HG03432 (cell line): Measurements from ENCODE around the gene MEPE.
A peak's percentile ranks its signal among the peaks of the same experiment; 100 is the strongest.

Source experiments
- ATAC-seq: cut with Tn5 transposase; IDR thresholded peaks from one replicate; pipeline ENCODE4 v1.9.1; 2021; ENCODE audit warnings: mild to moderate bottlenecking, moderate library complexity; ENCODE audit not compliant: unreplicated experiment

The MEPE gene

DNA sequence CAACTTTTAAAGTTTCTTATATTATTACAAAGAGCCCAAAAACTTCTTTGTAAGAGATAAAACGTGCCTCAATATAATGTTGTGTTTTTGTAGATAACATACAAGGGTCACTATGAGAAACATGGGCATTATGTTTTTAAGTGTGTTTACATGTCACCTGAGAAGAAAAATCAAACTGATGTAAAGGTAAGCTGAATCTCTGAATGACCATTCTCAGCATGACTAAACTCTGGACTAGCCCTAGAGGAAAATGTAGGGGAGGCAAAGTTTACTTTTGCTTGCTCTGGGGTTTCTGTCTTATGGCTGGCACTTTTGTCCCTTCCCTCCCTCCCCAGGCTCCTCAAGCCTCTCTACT lies 6.8 kb downstream of the MEPE start:
- peak; percentile 8 for ATAC-seq

DNA sequence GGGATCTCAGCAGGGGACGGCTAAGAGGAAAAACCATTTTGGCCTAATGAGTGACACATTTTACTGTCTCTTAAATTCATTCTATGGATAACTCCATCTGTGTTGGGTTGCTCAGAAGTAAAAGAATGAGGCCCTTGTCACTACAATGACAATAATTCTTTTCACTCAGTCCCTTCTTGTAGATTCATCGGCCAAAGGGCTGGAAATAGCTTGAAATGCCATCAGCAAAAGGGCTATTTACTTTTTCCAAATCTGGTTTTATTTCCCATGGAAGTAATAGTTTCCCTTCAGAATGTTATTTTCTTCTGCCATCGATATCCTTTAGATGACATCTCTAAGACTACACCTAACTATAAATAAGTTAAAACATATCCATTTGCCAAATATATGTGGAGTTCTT lies 7.4 kb downstream of the MEPE start:
- no peak for ATAC-seq

DNA sequence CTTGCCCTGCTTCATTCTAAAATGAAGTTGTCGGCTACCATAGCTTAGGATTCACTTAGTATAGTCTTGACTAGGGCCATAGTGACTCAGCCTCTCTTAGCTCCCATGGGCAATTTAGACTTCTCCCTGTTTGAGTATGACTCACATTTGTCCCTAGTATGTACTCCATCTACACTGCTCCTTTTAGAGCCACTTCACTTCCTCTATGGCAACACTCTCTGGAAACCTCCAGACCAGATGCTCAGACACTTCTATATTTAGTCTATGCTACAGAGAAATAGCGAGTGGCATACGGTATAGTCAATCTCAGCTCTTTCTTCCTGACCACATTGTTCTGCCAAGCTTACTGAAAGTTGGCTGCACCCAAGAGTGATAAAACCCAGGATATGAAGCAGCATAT lies 11.2 kb downstream of the MEPE start:
- no peak for ATAC-seq

DNA sequence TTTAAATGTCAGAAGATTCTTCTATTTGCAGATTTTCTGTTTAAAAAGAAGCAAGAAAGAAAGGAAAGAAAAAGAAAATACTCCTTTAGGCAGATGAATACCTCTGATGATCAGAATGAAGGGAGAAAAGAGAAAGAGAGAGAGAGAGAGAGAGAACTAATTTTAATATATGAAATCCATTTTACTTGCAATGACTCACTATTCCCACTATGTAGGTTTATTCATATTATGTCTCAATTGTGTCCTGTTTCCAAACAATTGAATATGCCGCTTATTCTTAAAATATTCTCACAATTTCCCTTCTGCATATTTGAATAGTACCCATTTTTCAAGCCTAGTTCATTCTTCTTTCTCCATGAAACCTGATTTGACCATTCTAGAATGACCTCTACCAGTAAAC lies 11.7 kb downstream of the MEPE start:
- no peak for ATAC-seq

DNA sequence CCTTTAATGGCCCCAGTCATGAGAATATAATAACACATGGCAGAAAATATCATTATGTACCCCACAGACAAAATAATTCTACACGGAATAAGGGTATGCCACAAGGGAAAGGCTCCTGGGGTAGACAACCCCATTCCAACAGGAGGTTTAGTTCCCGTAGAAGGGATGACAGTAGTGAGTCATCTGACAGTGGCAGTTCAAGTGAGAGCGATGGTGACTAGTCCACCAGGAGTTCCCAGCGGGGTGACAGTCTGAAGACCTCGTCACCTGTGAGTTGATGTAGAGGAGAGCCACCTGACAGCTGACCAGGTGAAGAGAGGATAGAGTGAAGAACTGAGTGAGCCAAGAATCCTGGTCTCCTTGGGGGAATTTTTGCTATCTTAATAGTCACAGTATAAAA lies 13.5 kb downstream of the MEPE start:
- ATAC-seq = no peak

DNA sequence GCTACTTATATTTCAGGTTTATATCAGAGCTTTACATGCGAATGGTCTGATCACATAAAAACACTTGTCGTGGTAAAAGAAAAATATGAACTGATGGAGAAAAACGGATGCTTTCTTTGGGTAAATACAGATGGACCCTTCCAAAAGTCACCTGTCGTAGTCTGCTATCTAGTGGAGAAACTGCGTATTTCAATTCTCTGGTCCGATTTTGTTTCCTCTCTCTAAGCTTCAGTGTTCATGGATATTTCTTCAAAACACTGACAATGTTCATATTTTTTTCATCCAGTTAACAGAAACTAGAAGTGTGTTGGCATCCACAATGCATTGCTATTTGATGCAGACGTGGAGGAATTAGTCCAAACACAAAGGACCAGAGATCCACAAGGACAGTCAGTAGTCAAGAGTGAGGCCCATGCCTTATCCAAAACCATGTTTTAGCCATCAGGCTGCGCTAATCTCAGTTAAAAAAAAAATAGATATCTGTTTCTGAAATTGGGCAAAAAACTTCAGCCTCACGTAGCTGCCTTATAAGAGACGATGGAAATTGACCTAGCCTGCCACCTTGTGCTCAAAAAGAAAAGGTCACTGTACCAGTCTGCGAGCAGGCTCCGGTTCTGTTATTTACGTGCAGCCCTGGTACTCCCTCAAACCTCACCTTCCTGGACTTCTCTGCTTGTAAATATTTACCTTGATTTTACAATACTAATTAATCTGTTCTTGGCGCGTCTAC lies 16.0 kb downstream of the MEPE start:
- ATAC-seq = peak; percentile 88

DNA sequence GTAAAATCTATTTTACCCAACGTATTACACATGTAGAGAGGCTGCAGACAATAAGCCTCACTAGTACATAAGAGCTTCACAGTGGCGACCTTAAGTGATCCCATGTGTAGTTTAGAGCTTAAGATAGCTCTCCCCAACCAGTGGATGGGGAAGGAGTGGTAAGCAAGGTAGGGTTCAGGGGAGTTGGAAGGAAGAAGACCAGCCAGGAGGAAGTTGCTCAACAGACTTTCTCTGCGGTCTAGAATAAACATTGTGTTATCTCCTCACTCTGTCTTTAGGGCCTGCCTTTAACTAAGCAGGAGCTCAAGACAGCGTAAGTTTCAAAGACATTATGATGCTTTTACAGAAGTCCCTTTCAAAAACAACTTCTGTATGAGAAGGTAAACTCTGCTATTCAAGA lies 16.8 kb downstream of the MEPE start:
- no peak for ATAC-seq

DNA sequence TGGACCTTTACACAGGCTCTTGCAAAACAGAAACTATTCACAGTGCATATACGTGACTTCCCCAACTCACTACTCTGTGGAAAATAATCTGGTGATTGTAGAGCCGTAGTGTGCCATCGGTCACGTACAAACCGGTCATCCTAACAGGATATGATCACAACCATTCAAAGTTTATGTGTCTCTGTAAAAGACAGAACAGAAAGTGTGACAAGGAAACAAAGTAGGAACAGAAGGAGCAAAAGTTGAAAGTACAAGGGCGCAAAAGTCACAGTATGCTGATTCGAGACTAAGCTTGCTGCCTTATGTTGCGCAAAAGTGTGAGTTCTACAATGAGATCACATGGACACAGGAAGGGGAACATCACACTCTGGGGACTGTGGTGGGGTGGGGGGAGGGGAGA lies 18.6 kb downstream of the MEPE start:
- no peak for ATAC-seq

DNA sequence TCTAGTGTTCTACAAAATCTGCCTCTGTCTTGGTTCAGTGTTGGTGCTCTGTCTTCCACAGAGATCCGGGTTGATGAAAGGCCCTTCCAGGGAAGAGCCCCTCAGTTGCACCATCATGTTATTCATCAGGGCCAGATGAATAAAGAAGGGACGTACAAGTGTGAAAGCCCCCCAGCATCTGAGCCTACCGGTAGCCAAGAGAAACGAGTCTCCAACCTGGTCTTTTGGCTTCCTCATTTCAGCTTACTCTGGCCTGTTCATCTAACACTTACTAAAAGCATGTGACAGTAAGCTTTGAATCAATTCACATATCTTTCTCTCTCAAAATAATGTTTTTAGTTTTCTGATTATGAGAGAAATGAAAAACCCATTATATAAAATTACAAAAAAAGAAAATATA lies 19.2 kb downstream of the MEPE start:
- ATAC-seq = no peak

DNA sequence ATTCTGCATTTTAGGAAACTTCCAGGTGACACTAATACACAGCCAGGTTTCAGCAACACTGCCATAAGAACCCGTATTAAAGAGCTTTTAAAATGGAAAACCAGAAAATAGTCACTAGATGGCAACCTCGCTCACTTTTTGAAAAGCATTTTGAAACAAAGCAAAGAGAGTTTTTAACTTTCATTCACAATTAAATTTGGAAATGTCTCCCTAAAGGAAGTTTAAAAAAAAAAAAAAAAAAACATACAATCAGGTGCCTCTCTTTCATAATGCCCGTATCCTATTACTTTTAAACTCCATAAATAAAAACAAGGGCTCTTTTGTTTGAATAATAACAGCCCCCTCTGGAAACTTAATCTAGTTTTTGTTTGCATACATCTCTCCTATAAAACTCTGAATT lies 20.3 kb downstream of the MEPE start:
- peak; percentile 38 for ATAC-seq

DNA sequence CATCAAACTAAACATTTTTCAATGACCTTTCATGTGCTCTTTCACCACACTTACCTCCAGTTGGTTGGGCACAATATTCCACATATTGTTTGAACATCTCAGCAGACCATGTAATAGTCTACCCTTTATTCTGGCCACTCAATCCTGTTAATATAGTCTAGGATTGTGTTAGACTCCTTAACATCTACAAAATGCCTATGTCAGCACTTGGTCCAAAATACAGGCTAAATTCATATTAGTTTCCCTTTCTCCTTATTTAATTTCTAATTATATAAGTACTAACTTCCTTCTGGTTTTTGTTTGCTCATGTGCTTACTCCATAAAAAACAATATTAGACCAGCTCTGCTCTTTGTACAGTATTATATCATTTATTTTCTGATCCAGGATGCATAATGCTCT lies 21.1 kb downstream of the MEPE start:
- ATAC-seq = no peak

DNA sequence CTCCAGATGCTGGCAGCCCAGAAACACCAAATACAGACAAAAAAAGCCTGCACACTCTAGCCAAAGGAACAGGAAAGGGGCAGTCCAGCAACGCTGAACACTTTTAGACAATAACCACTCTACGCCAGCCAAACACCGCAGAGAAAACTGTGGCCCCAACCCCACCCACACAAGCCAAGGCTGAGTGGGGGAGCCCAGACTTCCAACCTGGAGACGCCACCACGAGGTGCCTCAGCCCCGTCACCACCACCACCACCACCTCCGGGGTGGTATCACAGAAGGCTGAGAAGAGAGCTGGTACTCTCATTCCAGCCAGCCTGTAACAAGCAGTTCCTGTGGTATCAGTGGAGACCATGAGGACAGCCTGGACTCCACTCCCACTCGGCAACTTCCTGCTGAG lies 22.8 kb downstream of the MEPE start:
- ATAC-seq = no peak

DNA sequence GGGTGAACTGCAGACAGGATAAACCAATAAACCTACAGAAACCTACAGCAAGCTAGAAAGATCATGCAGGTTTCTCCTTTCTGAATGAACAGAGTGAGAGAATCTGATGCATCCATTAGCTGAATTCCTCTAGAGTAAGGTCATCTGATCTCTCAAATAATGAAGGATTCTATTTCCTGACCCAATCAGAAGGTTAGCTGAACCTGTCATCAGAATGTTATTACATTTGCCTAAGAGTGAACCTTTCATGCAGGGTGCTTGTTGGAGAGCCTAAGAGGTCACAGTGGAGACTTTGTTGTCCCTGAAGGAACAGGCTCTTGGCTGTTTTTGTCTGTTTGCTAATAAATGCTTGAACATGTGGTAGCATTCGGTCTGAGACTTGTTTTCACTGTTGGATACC lies 24.0 kb downstream of the MEPE start:
- no peak for ATAC-seq

DNA sequence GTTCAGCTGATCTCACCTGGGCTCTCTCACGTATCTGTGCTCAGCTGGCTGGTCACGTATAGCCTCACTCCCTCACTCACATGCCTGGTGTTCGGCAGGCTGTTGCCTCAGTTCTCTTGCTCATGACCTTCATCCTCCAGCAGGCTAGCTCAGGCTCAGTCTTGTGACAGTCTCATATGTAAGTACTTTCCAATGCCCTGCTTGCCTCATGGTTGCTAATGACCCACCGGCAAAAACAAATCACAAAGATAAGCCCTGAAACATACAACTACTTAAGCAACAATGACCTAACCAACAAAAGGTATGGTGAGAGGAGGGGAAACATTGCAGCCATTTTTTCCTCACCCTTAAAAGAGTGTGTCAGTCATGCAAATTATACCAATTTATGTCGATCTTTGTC lies 25.0 kb downstream of the MEPE start:
- no peak for ATAC-seq

DNA sequence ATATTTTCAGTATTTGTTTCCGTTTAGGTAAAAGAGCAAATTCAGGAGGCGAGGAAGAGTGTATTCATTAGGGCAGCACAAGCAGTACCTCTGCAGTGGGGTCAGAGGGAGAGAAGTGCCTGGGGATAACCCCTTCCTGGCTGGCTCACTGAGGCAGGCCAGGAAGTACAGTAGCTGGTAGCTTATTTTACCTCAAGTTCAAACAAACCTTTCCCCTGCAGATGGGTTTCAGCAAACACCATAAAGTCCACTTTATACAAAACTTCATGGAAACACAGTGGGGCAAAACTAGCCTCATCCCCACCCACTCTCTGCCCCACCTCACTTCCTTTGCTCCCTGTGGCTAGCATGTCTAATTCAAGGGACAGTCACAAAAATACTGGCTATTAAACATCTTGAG lies 29.5 kb downstream of the MEPE start:
- ATAC-seq = no peak

DNA sequence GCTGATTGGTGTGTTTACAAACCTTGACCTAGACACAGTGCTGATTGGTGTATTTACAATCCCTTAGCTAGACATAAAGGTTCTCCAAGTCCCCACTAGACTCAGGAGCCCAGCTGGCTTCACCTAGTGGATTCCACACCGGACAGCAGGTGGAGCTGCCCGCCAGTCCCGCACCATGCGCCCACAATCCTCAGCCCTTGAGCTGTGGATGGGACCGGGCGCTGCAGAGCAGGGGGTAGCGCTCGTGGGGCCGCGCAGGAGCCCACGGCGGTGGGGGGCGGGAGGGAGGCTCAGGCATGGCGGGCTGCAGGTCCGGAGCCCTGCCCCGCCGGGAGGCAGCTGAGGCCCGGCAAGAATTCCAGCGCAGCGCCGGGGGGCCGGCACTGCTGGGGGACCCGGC lies 30.7 kb downstream of the MEPE start:
- ATAC-seq = no peak

DNA sequence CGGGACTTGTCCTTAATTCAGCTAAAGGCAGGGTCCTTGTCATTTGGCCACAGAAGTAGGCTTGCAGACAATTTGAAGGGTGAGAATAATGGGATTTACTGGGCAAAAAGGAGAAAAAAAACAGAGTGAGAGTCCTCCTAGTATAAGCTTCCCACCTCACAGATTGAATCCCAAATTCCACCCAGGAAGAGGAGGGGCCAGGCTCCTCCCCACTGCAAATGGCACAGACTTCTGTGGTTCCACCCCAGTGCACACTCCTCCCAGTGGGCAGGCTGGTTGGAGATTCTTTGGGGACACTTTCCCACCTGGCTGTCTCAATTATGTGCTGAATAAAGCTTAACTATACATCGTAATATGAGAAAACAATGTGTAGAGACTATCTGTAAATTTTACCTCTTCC lies 31.6 kb downstream of the MEPE start:
- no peak for ATAC-seq

DNA sequence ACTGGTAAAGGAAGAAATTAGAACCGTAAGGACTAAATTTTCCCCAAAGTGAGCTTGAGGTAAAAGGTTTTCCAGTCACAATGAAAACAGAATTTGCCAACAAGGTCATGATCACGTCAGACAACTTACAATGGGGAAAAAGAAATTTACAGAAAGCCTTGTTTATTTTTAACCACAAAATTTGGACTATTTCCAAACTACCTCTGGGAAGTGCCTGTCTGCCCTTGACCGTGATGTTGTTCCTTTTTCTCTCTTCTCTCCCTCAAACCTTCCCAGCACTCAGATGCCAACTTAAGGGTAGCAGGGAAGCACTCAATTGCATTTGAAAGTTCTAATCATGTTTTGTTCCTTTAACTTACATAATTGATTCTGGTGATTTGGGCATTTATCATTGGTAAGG lies 32.5 kb downstream of the MEPE start:
- ATAC-seq = no peak

DNA sequence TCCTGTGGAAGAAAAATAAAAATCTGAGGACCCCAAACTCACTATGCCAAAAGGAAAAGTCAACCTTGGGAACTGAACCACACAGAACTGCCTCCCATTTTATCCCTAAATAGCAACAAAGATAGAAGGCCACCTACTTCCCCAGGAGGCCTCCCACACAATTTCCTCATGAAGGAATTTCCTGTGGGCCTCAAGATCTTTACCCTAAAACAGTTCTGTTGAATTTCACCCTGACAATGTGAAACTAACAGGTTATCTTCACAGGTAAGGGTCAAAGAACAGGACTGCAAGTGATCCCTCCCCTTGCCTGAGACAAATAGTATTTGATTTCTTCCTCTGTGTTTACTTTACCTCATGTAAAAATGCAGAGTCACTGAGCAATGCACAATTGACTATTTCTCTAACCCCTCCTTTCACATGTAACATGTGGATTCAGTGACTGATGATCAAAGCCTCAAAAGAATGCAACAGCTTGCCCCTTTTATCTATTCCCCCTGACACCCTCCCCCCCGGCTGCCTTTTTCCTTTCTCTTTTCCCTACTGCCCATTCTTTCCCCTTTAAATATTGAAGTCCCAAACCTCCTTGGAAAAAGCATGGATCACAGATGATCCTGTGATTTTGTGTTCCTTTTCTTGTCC lies 33.3 kb downstream of the MEPE start:
- no peak for ATAC-seq

DNA sequence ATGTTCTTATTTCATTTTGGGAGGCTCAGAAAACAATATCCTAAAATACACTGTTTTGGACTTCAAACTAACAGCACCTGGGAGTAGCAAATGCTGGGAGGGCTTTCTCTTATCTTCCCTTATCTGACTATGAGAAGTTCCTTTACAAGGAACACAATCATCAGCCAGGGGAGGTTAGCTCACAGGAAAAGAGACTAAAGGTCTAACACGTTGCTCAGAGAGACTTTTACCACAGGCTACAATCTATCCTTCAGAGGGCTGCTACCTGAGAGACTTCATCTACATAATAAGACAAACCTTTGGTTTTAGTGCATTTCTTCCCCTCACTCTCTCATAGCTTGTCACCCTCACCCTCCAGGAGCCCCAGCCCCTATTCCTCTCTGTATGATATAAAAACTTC lies 35.8 kb downstream of the MEPE start:
- ATAC-seq = no peak

DNA sequence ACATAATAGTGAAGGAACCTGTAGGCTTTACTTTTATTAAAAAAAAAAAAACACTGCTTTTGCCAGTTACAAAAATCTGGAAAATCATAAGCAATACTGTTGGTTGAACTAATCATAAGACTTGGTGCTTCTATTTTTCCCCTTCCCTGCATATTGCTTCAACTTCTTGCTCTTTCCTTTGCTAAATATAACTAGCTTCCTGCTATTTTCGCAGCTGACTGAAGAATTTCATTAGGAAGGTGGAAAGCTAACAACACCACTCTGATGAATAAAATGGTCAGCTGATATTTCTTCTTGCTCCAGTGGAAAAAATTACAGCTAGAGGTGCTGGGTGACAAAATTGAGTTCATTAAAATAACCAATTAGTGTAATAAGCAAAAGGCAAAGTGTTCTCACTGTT lies 39.3 kb downstream of the MEPE start:
- ATAC-seq = no peak

DNA sequence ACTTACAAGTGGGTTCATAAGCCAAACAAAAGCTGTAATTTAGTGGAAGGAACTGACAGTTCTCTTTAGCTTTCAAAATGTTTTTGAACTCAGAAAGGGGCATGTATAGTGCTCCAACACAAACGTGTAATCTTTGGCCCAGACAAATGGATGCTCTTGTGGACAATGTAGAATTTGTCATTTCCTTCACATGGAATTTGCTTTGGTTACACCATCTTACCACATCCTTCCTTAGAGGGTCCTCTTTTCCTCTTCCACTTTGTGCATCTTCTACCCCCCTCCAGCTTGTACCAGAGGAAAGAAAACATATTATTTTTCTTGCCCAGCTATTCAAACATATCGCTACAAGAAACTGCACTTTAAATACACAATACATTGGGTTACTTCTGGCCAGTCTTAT lies 42.4 kb downstream of the MEPE start:
- no peak for ATAC-seq

DNA sequence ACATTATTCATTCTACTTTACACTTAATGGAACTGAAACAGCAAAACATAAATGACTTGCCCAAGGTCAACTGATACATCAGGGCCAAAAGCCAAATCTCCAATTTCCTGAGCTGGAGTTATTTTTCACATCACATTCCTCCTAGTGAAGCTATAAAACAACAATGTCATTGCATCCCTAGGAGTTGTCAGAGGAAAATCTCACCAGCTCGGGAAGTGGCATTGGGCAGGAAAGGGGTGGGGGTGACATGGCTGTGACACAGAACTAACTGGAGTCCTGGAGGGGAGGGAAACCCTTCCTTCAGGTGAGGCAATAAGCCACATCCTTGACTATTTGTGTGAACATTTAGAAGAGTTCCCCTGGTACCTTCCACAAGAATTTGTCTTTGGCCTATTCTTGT lies 47.3 kb downstream of the MEPE start:
- no peak for ATAC-seq
